ENCODE data around the gene FAM149A. TPM values are rescaled to one million over a fixed set of nuclear protein-coding genes. Genes with fewer than 3 reads are reported as not detected.
A peak's percentile ranks its signal among the peaks of the same experiment; 100 is the strongest.

The FAM149A gene
- total and polyA plus RNA-seq, 8 donors: 5.6 to 101 (median 29.6) TPM

- no peak for DNase-seq
- 91 to 97% (median 94%) methylated on average over 6 of the region's 6 CpGs for WGBS, 5 donors
- Histone ChIP-seq H3K4me1 (peaks cover 0 to 22% (median 14%) of the 10 kb centered on the region in 4 donors), H3K4me3 (no peak overlapping the region), H3K27ac (no peak overlapping the region), H3K27me3 (no peaks in the 10 kb centered on the region), H3K9me3 (no peaks in the 10 kb centered on the region), H3K36me3 (peaks cover 0 to 41% (median 34%) of the 10 kb centered on the region in 4 donors)
- intact Hi-C loops (cut with DNase I; ENCODE audit: low total_unique reads): no loop called here
- TF ChIP-seq POLR2AphosphoS5 (IDR thresholded peaks at IDR 0.05) (no peak), EP300 (IDR thresholded peaks at IDR 0.05) (no peak), CTCF (IDR thresholded peaks at IDR 0.05) (no peak), POLR2A (IDR thresholded peaks at IDR 0.05) (no peak)
Observed at GRCh38 chr4:186196063-186196462, 91.6 kb downstream of the FAM149A start.

GRCh38 chr4:186200516-186200915 is 96.0 kb downstream of the FAM149A start:
- 74 to 92% (median 82%) methylated on average over 6 of the region's 6 CpGs for WGBS, 5 donors
- H3K4me3 ChIP-seq: no peak overlapping the region
- intact Hi-C loops (cut with DNase I; ENCODE audit: low total_unique reads): no loop called here
- H3K36me3 ChIP-seq: peaks cover 0 to 30% (median 27%) of the 10 kb centered on the region in 4 donors
- TF ChIP-seq EP300 (IDR thresholded peaks at IDR 0.05): no peak
- TF ChIP-seq CTCF (IDR thresholded peaks at IDR 0.05): no peak
- no peak for TF ChIP-seq POLR2AphosphoS5 (IDR thresholded peaks at IDR 0.05)
- no peak for TF ChIP-seq POLR2A (IDR thresholded peaks at IDR 0.05)
- peaks cover 0 to 17% (median 0%) of the 10 kb centered on the region in 4 donors for H3K4me1 ChIP-seq
- H3K27ac ChIP-seq: no peak overlapping the region
- no peaks in the 10 kb centered on the region for H3K27me3 ChIP-seq
- no peaks in the 10 kb centered on the region for H3K9me3 ChIP-seq
- DNase-seq: no peak

GRCh38 chr4:186201010-186201409 is 96.5 kb downstream of the FAM149A start:
- intact Hi-C loops (cut with DNase I; ENCODE audit: low total_unique reads): no loop called here
- Histone ChIP-seq H3K27me3 (no peaks in the 10 kb centered on the region), H3K9me3 (no peaks in the 10 kb centered on the region), H3K27ac (no peak overlapping the region), H3K36me3 (peaks cover 0 to 30% (median 25%) of the 10 kb centered on the region in 4 donors), H3K4me1 (peaks cover 0 to 17% (median 0%) of the 10 kb centered on the region in 4 donors), H3K4me3 (no peak overlapping the region)
- no peak for TF ChIP-seq CTCF (IDR thresholded peaks at IDR 0.05)
- TF ChIP-seq EP300 (IDR thresholded peaks at IDR 0.05): no peak
- TF ChIP-seq POLR2AphosphoS5 (IDR thresholded peaks at IDR 0.05): no peak
- TF ChIP-seq POLR2A (IDR thresholded peaks at IDR 0.05): no peak
- no peak for DNase-seq
- 81 to 85% (median 83%) methylated on average over 7 of the region's 7 CpGs for WGBS, 5 donors

GRCh38 chr4:186201535-186202230 is 97.2 kb downstream of the FAM149A start:
- peaks cover 0 to 26% (median 19%) of the 10 kb centered on the region in 4 donors for H3K36me3 ChIP-seq
- peak; percentile 62 to 67 for DNase-seq
- H3K27me3 ChIP-seq: no peaks in the 10 kb centered on the region
- TF ChIP-seq EP300 (IDR thresholded peaks at IDR 0.05) (no peak), POLR2AphosphoS5 (IDR thresholded peaks at IDR 0.05) (peak in 1 of 3 donors; percentile 22), CTCF (IDR thresholded peaks at IDR 0.05) (peak in 5 of 7 experiments; percentile 62 to 78 (median 63))
- intact Hi-C loops (cut with DNase I; ENCODE audit: low total_unique reads): no loop called here
- 33 to 54% (median 38%) methylated on average over 9 of the region's 9 CpGs for WGBS, 5 donors
- H3K27ac ChIP-seq: peak overlapping the region in 2 of 5 donors; percentile 38 to 44
- peaks cover 0 to 17% (median 0%) of the 10 kb centered on the region in 4 donors for H3K4me1 ChIP-seq
- no peak overlapping the region for H3K4me3 ChIP-seq
- H3K9me3 ChIP-seq: no peaks in the 10 kb centered on the region

Measured in stomach (tissue), 9 donors.